Measurements from ENCODE around the gene AHCYL1.

- TF ChIP-seq POLR2A (IDR thresholded peaks at IDR 0.05; ENCODE audit: low read depth, low read length) = peak; percentile 37; the same call in 1 of the 2 replicates
- 0 out of 2 replicates have a peak, but pooled peaks have one; percentile 35 for TF ChIP-seq SMARCA5 (IDR thresholded peaks at IDR 0.05)
- TF ChIP-seq, protein P1, sequence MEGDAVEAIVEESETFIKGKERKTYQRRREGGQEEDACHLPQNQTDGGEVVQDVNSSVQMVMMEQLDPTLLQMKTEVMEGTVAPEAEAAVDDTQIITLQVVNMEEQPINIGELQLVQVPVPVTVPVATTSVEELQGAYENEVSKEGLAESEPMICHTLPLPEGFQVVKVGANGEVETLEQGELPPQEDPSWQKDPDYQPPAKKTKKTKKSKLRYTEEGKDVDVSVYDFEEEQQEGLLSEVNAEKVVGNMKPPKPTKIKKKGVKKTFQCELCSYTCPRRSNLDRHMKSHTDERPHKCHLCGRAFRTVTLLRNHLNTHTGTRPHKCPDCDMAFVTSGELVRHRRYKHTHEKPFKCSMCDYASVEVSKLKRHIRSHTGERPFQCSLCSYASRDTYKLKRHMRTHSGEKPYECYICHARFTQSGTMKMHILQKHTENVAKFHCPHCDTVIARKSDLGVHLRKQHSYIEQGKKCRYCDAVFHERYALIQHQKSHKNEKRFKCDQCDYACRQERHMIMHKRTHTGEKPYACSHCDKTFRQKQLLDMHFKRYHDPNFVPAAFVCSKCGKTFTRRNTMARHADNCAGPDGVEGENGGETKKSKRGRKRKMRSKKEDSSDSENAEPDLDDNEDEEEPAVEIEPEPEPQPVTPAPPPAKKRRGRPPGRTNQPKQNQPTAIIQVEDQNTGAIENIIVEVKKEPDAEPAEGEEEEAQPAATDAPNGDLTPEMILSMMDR (IDR thresholded peaks at IDR 0.05 in 2 of 3, conservative IDR thresholded peaks at IDR 0.05 in 1 of 3; ENCODE audit: control insufficient read depth in 2 of 3, extremely low read depth in 1 of 3, insufficient read depth in 1 of 3, low read depth in 3 of 3, low read length in 3 of 3) = peak; percentile 95 to 97 (median 96); a peak in 5 of 6 replicates
- TF ChIP-seq CHD2 (IDR thresholded peaks at IDR 0.05; ENCODE audit: borderline replicate concordance, low read depth, low read length) = no peak
- TF ChIP-seq, protein P2, sequence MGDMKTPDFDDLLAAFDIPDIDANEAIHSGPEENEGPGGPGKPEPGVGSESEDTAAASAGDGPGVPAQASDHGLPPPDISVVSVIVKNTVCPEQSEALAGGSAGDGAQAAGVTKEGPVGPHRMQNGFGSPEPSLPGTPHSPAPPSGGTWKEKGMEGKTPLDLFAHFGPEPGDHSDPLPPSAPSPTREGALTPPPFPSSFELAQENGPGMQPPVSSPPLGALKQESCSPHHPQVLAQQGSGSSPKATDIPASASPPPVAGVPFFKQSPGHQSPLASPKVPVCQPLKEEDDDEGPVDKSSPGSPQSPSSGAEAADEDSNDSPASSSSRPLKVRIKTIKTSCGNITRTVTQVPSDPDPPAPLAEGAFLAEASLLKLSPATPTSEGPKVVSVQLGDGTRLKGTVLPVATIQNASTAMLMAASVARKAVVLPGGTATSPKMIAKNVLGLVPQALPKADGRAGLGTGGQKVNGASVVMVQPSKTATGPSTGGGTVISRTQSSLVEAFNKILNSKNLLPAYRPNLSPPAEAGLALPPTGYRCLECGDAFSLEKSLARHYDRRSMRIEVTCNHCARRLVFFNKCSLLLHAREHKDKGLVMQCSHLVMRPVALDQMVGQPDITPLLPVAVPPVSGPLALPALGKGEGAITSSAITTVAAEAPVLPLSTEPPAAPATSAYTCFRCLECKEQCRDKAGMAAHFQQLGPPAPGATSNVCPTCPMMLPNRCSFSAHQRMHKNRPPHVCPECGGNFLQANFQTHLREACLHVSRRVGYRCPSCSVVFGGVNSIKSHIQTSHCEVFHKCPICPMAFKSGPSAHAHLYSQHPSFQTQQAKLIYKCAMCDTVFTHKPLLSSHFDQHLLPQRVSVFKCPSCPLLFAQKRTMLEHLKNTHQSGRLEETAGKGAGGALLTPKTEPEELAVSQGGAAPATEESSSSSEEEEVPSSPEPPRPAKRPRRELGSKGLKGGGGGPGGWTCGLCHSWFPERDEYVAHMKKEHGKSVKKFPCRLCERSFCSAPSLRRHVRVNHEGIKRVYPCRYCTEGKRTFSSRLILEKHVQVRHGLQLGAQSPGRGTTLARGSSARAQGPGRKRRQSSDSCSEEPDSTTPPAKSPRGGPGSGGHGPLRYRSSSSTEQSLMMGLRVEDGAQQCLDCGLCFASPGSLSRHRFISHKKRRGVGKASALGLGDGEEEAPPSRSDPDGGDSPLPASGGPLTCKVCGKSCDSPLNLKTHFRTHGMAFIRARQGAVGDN (IDR thresholded peaks at IDR 0.05) = no peak
- TF ChIP-seq REST (IDR thresholded peaks at IDR 0.05; ENCODE audit: low read depth, low read length) = no peak
- no peak for TF ChIP-seq EZH2 (IDR thresholded peaks at IDR 0.05; ENCODE audit: borderline replicate concordance, control insufficient read depth, low read depth, low read length)
- no peak for TF ChIP-seq CEBPB (IDR thresholded peaks at IDR 0.05; ENCODE audit: borderline replicate concordance in 1 of 2, low read depth in 2 of 2, low read length in 2 of 2)
Observed at GRCh38 chr1:110053552-110054428, 69.2 kb downstream of the AHCYL1 start.

Measured in GM12878 (cell line).